ENCODE data around the gene PLEKHG7. TPM values are rescaled to one million over a fixed set of nuclear protein-coding genes. Genes with fewer than 3 reads are reported as not detected.
"Not testable (repeated sequence)": the region's sequence is repeated elsewhere in the genome, so short reads cannot be mapped to it uniquely, and the experiment has no call there.

PLEKHG7 gene
- total RNA-seq, 2 experiments from 2014 or later = not detected

- no peak overlapping the region for H3K4me3 Mint-ChIP-seq
- CTCF ChIA-PET = no interaction called here
- H3K27ac Mint-ChIP-seq = no peak overlapping the region
- H3K4me1 Mint-ChIP-seq (ENCODE audit: low read depth) = no peaks in the 10 kb centered on the region
- no peak for DNase-seq
- no peaks in the 10 kb centered on the region for H3K9me3 Mint-ChIP-seq
- H3K36me3 Mint-ChIP-seq = no peaks in the 10 kb centered on the region
- peaks cover 7% of the 10 kb centered on the region for H3K27me3 Mint-ChIP-seq
- intact Hi-C loops (cut with micrococcal nuclease) = no loop called here
- POLR2A ChIA-PET = no interaction called here
These were observed 33.8 kb downstream of the PLEKHG7 start for GRCh38 chr12:92736605-92737004.

GRCh38 chr12:92737855-92738850 is 35.4 kb downstream of the PLEKHG7 start:
- H3K9me3 Mint-ChIP-seq = no peaks in the 10 kb centered on the region
- ChIA-PET POLR2A (no interaction called here), CTCF (no interaction called here)
- H3K36me3 Mint-ChIP-seq = no peaks in the 10 kb centered on the region
- DNase-seq = no peak
- H3K27ac Mint-ChIP-seq = no peak overlapping the region
- no peaks in the 10 kb centered on the region for H3K4me1 Mint-ChIP-seq (ENCODE audit: low read depth)
- H3K27me3 Mint-ChIP-seq = peaks cover 12% of the 10 kb centered on the region
- H3K4me3 Mint-ChIP-seq = no peak overlapping the region
- intact Hi-C loops (cut with micrococcal nuclease) = no loop called here

- no peak overlapping the region for H3K4me3 Mint-ChIP-seq
- H3K27ac Mint-ChIP-seq = no peak overlapping the region
These were observed 36.3 kb downstream of the PLEKHG7 start for GRCh38 chr12:92739113-92739512.

GRCh38 chr12:92740411-92740810 is 37.6 kb downstream of the PLEKHG7 start:
- intact Hi-C loops (cut with micrococcal nuclease) = no loop called here

More at GRCh38 chr12:92739113-92739512, 36.3 kb downstream of the PLEKHG7 start:
- ChIA-PET CTCF (no interaction called here), POLR2A (no interaction called here)
- intact Hi-C loops (cut with micrococcal nuclease) = no loop called here
- DNase-seq = no peak
- Mint-ChIP-seq H3K4me1 (ENCODE audit: low read depth) (no peaks in the 10 kb centered on the region), H3K9me3 (no peaks in the 10 kb centered on the region), H3K36me3 (no peaks in the 10 kb centered on the region), H3K27me3 (peaks cover 9% of the 10 kb centered on the region)

GRCh38 chr12:92743026-92743425 is 40.2 kb downstream of the PLEKHG7 start:
- no peak for DNase-seq
- Mint-ChIP-seq H3K4me1 (ENCODE audit: low read depth) (no peaks in the 10 kb centered on the region), H3K27ac (no peak overlapping the region), H3K36me3 (no peaks in the 10 kb centered on the region), H3K9me3 (no peaks in the 10 kb centered on the region), H3K27me3 (peaks cover 9% of the 10 kb centered on the region), H3K4me3 (no peak overlapping the region)
- intact Hi-C loops (cut with micrococcal nuclease) = no loop called here
- ChIA-PET POLR2A (no interaction called here), CTCF (interaction anchor here (0.6 kb wide), 1 partner anchor 249 kb away, joined by 5 read pairs; no protein-coding TSS in a partner anchor)

More at GRCh38 chr12:92740411-92740810, 37.6 kb downstream of the PLEKHG7 start:
- no peaks in the 10 kb centered on the region for H3K4me1 Mint-ChIP-seq (ENCODE audit: low read depth)
- H3K4me3 Mint-ChIP-seq = no peak overlapping the region
- no peaks in the 10 kb centered on the region for H3K36me3 Mint-ChIP-seq
- ChIA-PET CTCF (no interaction called here), POLR2A (no interaction called here)
- H3K27ac Mint-ChIP-seq = no peak overlapping the region
- peaks cover 8% of the 10 kb centered on the region for H3K27me3 Mint-ChIP-seq
- DNase-seq = no peak
- H3K9me3 Mint-ChIP-seq = no peaks in the 10 kb centered on the region

- POLR2A ChIA-PET = no interaction called here
- CTCF ChIA-PET = no interaction called here
- intact Hi-C loops (cut with micrococcal nuclease) = no loop called here
- Mint-ChIP-seq H3K27ac (no peak overlapping the region), H3K4me3 (no peak overlapping the region), H3K4me1 (ENCODE audit: low read depth) (no peaks in the 10 kb centered on the region), H3K9me3 (no peaks in the 10 kb centered on the region), H3K27me3 (peaks cover 11% of the 10 kb centered on the region), H3K36me3 (no peaks in the 10 kb centered on the region)
- no peak for DNase-seq
These were observed 43.2 kb downstream of the PLEKHG7 start for GRCh38 chr12:92745856-92746550.

GRCh38 chr12:92747151-92747550 is 44.4 kb downstream of the PLEKHG7 start:
- H3K27ac Mint-ChIP-seq = no peak overlapping the region
- intact Hi-C loops (cut with micrococcal nuclease) = no loop called here
- ChIA-PET CTCF (no interaction called here), POLR2A (no interaction called here)
- no peaks in the 10 kb centered on the region for H3K36me3 Mint-ChIP-seq
- peaks cover 10% of the 10 kb centered on the region for H3K27me3 Mint-ChIP-seq
- H3K9me3 Mint-ChIP-seq = no peaks in the 10 kb centered on the region
- DNase-seq = no peak
- no peaks in the 10 kb centered on the region for H3K4me1 Mint-ChIP-seq (ENCODE audit: low read depth)
- H3K4me3 Mint-ChIP-seq = no peak overlapping the region

- POLR2A ChIA-PET; DNase-seq; H3K27ac Mint-ChIP-seq; H3K36me3 Mint-ChIP-seq; CTCF ChIA-PET; intact Hi-C loops (cut with micrococcal nuclease); H3K27me3 Mint-ChIP-seq; H3K4me1 Mint-ChIP-seq (ENCODE audit: low read depth); H3K4me3 Mint-ChIP-seq; H3K9me3 Mint-ChIP-seq: not testable (repeated sequence)
These were observed 46.9 kb downstream of the PLEKHG7 start for GRCh38 chr12:92749691-92750090.

- no peak for DNase-seq
- ChIA-PET POLR2A (no interaction called here), CTCF (no interaction called here)
- no peaks in the 10 kb centered on the region for H3K4me1 Mint-ChIP-seq (ENCODE audit: low read depth)
- intact Hi-C loops (cut with micrococcal nuclease) = no loop called here
- no peaks in the 10 kb centered on the region for H3K9me3 Mint-ChIP-seq
- H3K36me3 Mint-ChIP-seq = no peaks in the 10 kb centered on the region
- H3K4me3 Mint-ChIP-seq = no peak overlapping the region
- peaks cover 22% of the 10 kb centered on the region for H3K27me3 Mint-ChIP-seq
- no peak overlapping the region for H3K27ac Mint-ChIP-seq
These were observed 51.4 kb downstream of the PLEKHG7 start for GRCh38 chr12:92753976-92754885.

- H3K27ac Mint-ChIP-seq = no peak overlapping the region
- H3K27me3 Mint-ChIP-seq = peaks cover 20% of the 10 kb centered on the region
- intact Hi-C loops (cut with micrococcal nuclease) = no loop called here
- no peaks in the 10 kb centered on the region for H3K36me3 Mint-ChIP-seq
- no peaks in the 10 kb centered on the region for H3K4me1 Mint-ChIP-seq (ENCODE audit: low read depth)
- H3K4me3 Mint-ChIP-seq = no peak overlapping the region
- DNase-seq = no peak
- CTCF ChIA-PET = no interaction called here
- H3K9me3 Mint-ChIP-seq = no peaks in the 10 kb centered on the region
- POLR2A ChIA-PET = interaction anchor here (0.5 kb wide), 1 partner anchor 9 kb away, joined by 4 read pairs; no protein-coding TSS in a partner anchor
These were observed 54.3 kb downstream of the PLEKHG7 start for GRCh38 chr12:92756898-92757596.

GRCh38 chr12:92757597-92758121 is 54.9 kb downstream of the PLEKHG7 start:
- Mint-ChIP-seq H3K9me3 (no peaks in the 10 kb centered on the region), H3K27ac (no peak overlapping the region), H3K4me1 (ENCODE audit: low read depth) (no peaks in the 10 kb centered on the region), H3K36me3 (no peaks in the 10 kb centered on the region), H3K4me3 (no peak overlapping the region), H3K27me3 (peaks cover 20% of the 10 kb centered on the region)
- ChIA-PET POLR2A (no interaction called here), CTCF (no interaction called here)
- intact Hi-C loops (cut with micrococcal nuclease) = no loop called here
- no peak for DNase-seq

Measured in activated CD4-positive, alpha-beta memory T cell treated with anti-CD3 and anti-CD28 coated beads for 36 hours (primary cell).